ENCODE results near the gene KAZN.

KAZN gene

DNA sequence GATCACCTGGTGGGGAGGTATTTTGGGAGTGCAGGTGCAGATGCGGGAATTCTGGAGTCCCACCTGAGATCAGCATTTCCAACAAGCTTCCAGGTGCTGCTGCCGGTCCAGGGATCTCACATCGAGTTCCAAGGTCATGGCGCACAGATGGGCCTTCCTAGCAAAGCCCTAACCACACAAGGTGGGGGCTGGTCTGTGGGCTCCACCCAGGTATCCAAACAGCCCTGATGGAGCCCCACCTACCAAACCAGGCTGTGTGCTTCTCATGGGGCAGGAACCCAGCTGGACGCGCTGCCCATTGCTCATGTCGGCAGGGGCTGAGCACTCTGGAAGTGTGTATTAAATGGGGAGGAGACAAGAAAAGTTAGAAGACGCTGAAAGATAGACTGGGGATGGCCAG lies 520.1 kb downstream of the KAZN start:
- Histone ChIP-seq H3K27me3 (ENCODE audit: insufficient read depth, low read length) (no peaks in the 10 kb centered on the region), H4K20me1 (ENCODE audit: insufficient read depth, low read length) (no peaks in the 10 kb centered on the region), H3F3A (ENCODE audit: insufficient read depth, low read length) (no peaks in the 10 kb centered on the region), H3K4me2 (ENCODE audit: low read length) (no peak overlapping the region), H3K79me2 (ENCODE audit: insufficient read depth, low read length) (no peaks in the 10 kb centered on the region), H3K4me1 (ENCODE audit: insufficient read depth, low read length, severe bottlenecking) (no peaks in the 10 kb centered on the region), H3K9me3 (ENCODE audit: low read length) (no peaks in the 10 kb centered on the region), H3K4me3 (ENCODE audit: low read depth, low read length, poor library complexity, severe bottlenecking) (no peak overlapping the region), H2AFZ (ENCODE audit: low read length) (no peak overlapping the region), H3K9me2 (ENCODE audit: low read depth, low read length) (no peaks in the 10 kb centered on the region), H3K9ac (ENCODE audit: low read length) (no peak overlapping the region), H3K36me3 (ENCODE audit: insufficient read depth, low read length) (no peaks in the 10 kb centered on the region), H3K27ac (ENCODE audit: low read depth, low read length, poor library complexity, severe bottlenecking) (no peak overlapping the region)
- TF ChIP-seq, protein P1, sequence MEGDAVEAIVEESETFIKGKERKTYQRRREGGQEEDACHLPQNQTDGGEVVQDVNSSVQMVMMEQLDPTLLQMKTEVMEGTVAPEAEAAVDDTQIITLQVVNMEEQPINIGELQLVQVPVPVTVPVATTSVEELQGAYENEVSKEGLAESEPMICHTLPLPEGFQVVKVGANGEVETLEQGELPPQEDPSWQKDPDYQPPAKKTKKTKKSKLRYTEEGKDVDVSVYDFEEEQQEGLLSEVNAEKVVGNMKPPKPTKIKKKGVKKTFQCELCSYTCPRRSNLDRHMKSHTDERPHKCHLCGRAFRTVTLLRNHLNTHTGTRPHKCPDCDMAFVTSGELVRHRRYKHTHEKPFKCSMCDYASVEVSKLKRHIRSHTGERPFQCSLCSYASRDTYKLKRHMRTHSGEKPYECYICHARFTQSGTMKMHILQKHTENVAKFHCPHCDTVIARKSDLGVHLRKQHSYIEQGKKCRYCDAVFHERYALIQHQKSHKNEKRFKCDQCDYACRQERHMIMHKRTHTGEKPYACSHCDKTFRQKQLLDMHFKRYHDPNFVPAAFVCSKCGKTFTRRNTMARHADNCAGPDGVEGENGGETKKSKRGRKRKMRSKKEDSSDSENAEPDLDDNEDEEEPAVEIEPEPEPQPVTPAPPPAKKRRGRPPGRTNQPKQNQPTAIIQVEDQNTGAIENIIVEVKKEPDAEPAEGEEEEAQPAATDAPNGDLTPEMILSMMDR (IDR thresholded peaks at IDR 0.05; ENCODE audit: low read length): no peak
- TF ChIP-seq EZH2 (IDR thresholded peaks at IDR 0.05; ENCODE audit: borderline replicate concordance, low read length): no peak

DNA sequence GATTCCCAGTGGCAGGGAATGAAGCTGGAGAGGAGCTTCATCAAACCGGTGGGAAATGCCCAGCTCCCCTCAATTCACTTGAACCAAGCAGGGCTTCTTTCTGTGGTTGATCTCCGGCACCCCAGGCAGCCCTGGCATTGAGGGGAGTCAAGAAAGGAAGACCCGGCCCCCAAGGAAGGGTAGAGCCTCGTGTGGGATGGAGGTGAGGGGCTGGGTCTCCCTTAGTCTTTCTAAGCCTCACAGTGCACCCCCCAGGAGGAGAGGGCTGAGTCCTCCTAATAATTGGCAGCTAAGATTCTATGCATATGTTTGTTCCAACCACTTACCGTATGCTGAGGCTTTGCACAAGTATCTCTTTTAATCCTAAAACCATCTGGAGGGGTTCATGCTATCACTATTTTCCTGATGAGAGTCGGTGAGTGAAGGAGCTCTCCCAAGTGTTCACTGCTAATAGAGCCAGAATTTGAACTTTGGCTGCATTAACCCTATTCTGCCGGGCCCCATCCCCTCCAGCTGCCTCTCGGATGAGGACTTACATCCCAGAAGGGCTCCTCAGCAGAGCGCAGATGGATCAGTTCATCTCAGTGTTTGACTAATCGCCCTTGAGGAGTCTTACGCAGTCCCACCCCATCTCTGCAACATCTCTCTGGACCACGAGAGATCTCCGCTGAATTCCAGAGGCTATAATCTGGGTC lies 521.9 kb downstream of the KAZN start:
- H3K4me2 ChIP-seq (ENCODE audit: low read length): no peak overlapping the region
- H3K9me2 ChIP-seq (ENCODE audit: low read depth, low read length): no peaks in the 10 kb centered on the region
- H3K36me3 ChIP-seq (ENCODE audit: insufficient read depth, low read length): no peaks in the 10 kb centered on the region
- no peaks in the 10 kb centered on the region for H3K27me3 ChIP-seq (ENCODE audit: insufficient read depth, low read length)
- no peak overlapping the region for H2AFZ ChIP-seq (ENCODE audit: low read length)
- no peak overlapping the region for H3K27ac ChIP-seq (ENCODE audit: low read depth, low read length, poor library complexity, severe bottlenecking)
- no peaks in the 10 kb centered on the region for H3K9me3 ChIP-seq (ENCODE audit: low read length)
- no peak overlapping the region for H3K4me3 ChIP-seq (ENCODE audit: low read depth, low read length, poor library complexity, severe bottlenecking)
- no peaks in the 10 kb centered on the region for H3F3A ChIP-seq (ENCODE audit: insufficient read depth, low read length)
- no peaks in the 10 kb centered on the region for H4K20me1 ChIP-seq (ENCODE audit: insufficient read depth, low read length)
- TF ChIP-seq, protein P1 (IDR thresholded peaks at IDR 0.05; ENCODE audit: low read length): no peak
- H3K4me1 ChIP-seq (ENCODE audit: insufficient read depth, low read length, severe bottlenecking): no peaks in the 10 kb centered on the region
- H3K9ac ChIP-seq (ENCODE audit: low read length): no peak overlapping the region
- H3K79me2 ChIP-seq (ENCODE audit: insufficient read depth, low read length): no peaks in the 10 kb centered on the region

DNA sequence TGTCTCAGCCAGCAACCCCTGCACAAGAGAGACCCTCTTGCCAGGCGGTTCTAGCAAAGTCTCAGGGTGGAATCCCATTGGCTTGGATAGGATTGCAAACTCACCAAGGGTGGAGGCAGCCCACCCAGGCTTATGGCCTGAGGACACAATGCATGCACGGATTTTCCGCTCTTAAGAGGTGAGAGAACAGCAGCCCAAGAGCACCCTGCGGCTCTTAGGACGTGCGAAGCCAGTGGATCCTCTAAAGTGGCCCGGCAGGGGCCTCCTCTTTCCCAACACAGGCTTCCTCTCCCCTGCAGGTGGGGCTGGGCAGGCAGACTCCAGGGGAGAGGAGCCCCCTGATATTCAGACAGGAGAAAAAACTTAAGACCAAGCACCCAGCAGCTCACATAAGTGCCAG lies 523.8 kb downstream of the KAZN start:
- TF ChIP-seq, protein P1 (IDR thresholded peaks at IDR 0.05; ENCODE audit: low read length): no peak
- TF ChIP-seq EZH2 (IDR thresholded peaks at IDR 0.05; ENCODE audit: borderline replicate concordance, low read length): no peak
- no peaks in the 10 kb centered on the region for H3K9me2 ChIP-seq (ENCODE audit: low read depth, low read length)
- H4K20me1 ChIP-seq (ENCODE audit: insufficient read depth, low read length): no peaks in the 10 kb centered on the region
- H3K4me2 ChIP-seq (ENCODE audit: low read length): no peak overlapping the region
- no peak overlapping the region for H3K27ac ChIP-seq (ENCODE audit: low read depth, low read length, poor library complexity, severe bottlenecking)
- no peaks in the 10 kb centered on the region for H3K9me3 ChIP-seq (ENCODE audit: low read length)
- no peak overlapping the region for H3K9ac ChIP-seq (ENCODE audit: low read length)
- H3K79me2 ChIP-seq (ENCODE audit: insufficient read depth, low read length): no peaks in the 10 kb centered on the region
- no peaks in the 10 kb centered on the region for H3K4me1 ChIP-seq (ENCODE audit: insufficient read depth, low read length, severe bottlenecking)
- no peak overlapping the region for H3K4me3 ChIP-seq (ENCODE audit: low read depth, low read length, poor library complexity, severe bottlenecking)
- H3K36me3 ChIP-seq (ENCODE audit: insufficient read depth, low read length): no peaks in the 10 kb centered on the region
- H2AFZ ChIP-seq (ENCODE audit: low read length): no peak overlapping the region
- H3K27me3 ChIP-seq (ENCODE audit: insufficient read depth, low read length): no peaks in the 10 kb centered on the region
- H3F3A ChIP-seq (ENCODE audit: insufficient read depth, low read length): no peaks in the 10 kb centered on the region
